Measurements from ENCODE around the gene AQP6.

- no peak for TF ChIP-seq ZNF274 (IDR thresholded peaks at IDR 0.05; ENCODE audit: low read depth, low read length)
- no peak for TF ChIP-seq SUZ12 (IDR thresholded peaks at IDR 0.05; ENCODE audit: extremely low read depth, insufficient read depth, insufficient read length)
These were observed 15.0 kb downstream of the AQP6 start for GRCh38 chr12:49987625-49988303.
